C4-2B (cell line): ENCODE data around the gene WRAP73.

ENCODE experiments used
- ZFX ChIP-seq: fragments of 450-650 bp; IDR thresholded peaks from 2 replicates; pipeline ENCODE4 v1.6.1; 2017
- TF ChIP-seq, protein P1 (sequence below): fragments of 450-650 bp; conservative IDR thresholded peaks from 2 replicates; pipeline ENCODE4 v1.5.1; 2017; ENCODE audit warnings: mild to moderate bottlenecking

DNA sequence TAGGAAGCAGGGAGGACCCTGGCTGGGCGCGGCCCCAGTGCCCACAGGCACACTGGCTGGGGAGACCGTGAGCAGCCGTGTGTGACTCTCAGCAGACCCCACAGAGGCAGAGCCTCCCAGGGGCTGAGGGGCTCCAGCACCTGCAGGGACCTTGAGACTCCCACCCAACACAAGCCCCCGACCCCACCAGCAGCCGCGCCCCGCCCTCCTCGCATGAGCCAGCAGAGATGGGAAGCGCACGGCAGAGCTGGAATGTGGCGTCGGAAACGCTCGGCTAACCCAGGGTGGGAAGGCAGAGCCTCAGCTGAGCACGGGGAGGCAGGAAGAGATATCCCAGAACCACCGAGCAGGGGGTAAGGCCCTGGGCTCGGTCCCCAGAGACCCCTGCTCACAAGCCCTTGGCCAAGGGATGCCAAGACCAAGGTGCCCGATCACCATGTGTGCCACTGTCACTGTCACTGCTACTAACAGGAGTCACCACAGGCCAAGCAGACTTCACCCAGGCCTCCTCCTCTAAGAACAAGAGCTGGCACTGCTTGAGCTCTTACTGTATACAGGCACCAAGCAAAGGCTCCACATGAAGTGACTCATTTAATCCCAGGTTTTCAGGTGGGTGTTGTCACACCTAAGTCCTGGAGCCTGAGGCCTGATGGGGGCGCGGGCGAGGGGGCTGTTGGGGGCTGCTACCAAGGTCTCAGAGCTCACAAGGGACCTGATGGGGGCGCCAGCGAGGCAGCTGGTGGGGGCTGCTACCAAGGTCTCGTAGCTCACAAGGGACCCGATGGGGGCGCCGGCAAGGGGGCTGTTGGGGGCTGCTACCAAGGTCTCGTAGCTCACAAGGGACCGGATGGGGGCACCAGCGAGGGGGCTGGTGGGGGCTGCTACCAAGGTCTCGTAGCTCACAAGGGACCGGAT lies 58.7 kb downstream of the WRAP73 start:
- TF ChIP-seq, protein P1, sequence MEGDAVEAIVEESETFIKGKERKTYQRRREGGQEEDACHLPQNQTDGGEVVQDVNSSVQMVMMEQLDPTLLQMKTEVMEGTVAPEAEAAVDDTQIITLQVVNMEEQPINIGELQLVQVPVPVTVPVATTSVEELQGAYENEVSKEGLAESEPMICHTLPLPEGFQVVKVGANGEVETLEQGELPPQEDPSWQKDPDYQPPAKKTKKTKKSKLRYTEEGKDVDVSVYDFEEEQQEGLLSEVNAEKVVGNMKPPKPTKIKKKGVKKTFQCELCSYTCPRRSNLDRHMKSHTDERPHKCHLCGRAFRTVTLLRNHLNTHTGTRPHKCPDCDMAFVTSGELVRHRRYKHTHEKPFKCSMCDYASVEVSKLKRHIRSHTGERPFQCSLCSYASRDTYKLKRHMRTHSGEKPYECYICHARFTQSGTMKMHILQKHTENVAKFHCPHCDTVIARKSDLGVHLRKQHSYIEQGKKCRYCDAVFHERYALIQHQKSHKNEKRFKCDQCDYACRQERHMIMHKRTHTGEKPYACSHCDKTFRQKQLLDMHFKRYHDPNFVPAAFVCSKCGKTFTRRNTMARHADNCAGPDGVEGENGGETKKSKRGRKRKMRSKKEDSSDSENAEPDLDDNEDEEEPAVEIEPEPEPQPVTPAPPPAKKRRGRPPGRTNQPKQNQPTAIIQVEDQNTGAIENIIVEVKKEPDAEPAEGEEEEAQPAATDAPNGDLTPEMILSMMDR = no peak
- no peak for TF ChIP-seq ZFX
